Kidney (tissue), 14 donors: ENCODE results near the gene PRKAB1. TPM values are rescaled to one million over a fixed set of nuclear protein-coding genes. Genes with fewer than 3 reads are reported as not detected.
A peak's percentile ranks its signal among the peaks of the same experiment; 100 is the strongest.

Source experiments
- DNase-seq, 5 donors: peaks; one replicate each; pipeline ENCODE4 v3.0.0-alpha.2; 2013 to 2020
- FAIRE-seq: peaks from 2 replicates; lab custom pipeline; 2012; peaks lifted over from hg19 to GRCh38; lab: Jason Lieb, UNC
- H3K27ac ChIP-seq, 2 donors: one replicate each; pipeline ENCODE4 v1.7.0; 2013; ENCODE audit warnings: low read depth in 2 of 2, low read length in 2 of 2, inconsistent platforms in 1 of 2
- H3K27me3 ChIP-seq: one replicate; pipeline ENCODE4 v1.7.1; 2013; ENCODE audit warnings: low read length, inconsistent platforms; ENCODE audit not compliant: control insufficient read depth, insufficient read depth
- H3K36me3 ChIP-seq, 3 donors: one replicate each; pipeline versions ENCODE4 v1.7.0 to v1.7.1; 2013; ENCODE audit warnings: low read length in 3 of 3, control low read depth in 1 of 3, inconsistent platforms in 1 of 3; ENCODE audit not compliant: insufficient read depth in 3 of 3, control insufficient read depth in 2 of 3
- H3K4me1 ChIP-seq, 3 donors: one replicate each; pipeline versions ENCODE4 v1.7.0 to v1.7.1; 2013; ENCODE audit warnings: low read length in 3 of 3, inconsistent platforms in 1 of 3, low read depth in 1 of 3; ENCODE audit not compliant: control insufficient read depth in 2 of 3, insufficient read depth in 2 of 3
- H3K4me3 ChIP-seq, 3 donors: one replicate each; pipeline versions ENCODE4 v1.7.0 to v1.8.1; 2013; ENCODE audit warnings: low read length in 3 of 3, control low read depth in 1 of 3, inconsistent platforms in 1 of 3
- H3K9ac ChIP-seq, 3 donors: one replicate each; pipeline versions ENCODE4 v1.7.0 to v1.7.1; 2013; ENCODE audit warnings: low read length in 3 of 3, control low read depth in 1 of 3, inconsistent platforms in 1 of 3
- H3K9me3 ChIP-seq, 3 donors: one replicate each; pipeline versions ENCODE4 v1.7.0 to v1.7.1; 2013; ENCODE audit warnings: low read length in 3 of 3, control low read depth in 1 of 3, inconsistent platforms in 1 of 3; ENCODE audit not compliant: control insufficient read depth in 2 of 3, insufficient read depth in 1 of 3
- CTCF ChIP-seq: IDR thresholded peaks from 3 replicates; pipeline ENCODE4 v1.5.1; 2012; ENCODE audit warnings: mild to moderate bottlenecking, moderate library complexity, borderline replicate concordance; ENCODE audit not compliant: insufficient read depth; ENCODE audit errors: extremely low read depth
- intact Hi-C: fragments of 100-400 bp; cut with DNase I; formaldehyde crosslinking; loops from one replicate; pipeline ENCODE4 v1.11.1; 2022
- polyA plus RNA-seq: library from polyadenylated mRNA; stranded (reverse); fragments of 350-450 nt; fragmentation: Illumina TruSeq; extraction: RNeasy Lipid Tissue Mini Kit (QIAGEN cat#74804); gene quantifications from one replicate; pipeline ENCODE4 v1.2.3, GENCODE V29; 2014; ENCODE audit warnings: low read depth, low replicate concordance; ENCODE audit not compliant: insufficient read depth
- total RNA-seq: library from RNA; stranded (reverse); fragmentation: NEBNext Ultra II Directional; extraction: Animal tissue kit (Norgen Biotek cat#: 25700); gene quantifications from one replicate; pipeline ENCODE4 v1.2.1, GENCODE V29; 2021
- donor health status: control.
- donor health status: control.
- donor health status: control.
- donor health status: control.
- donor health status: control.
- donor health status: DM: yes; HTN: yes; CAD: no.
- donor health status: Normal renal cell carcinoma (clear cell type).

The PRKAB1 gene
- total and polyA plus RNA-seq, 2 donors from 2014 or later = 79.9 to 165 TPM

GRCh38 chr12:119727600-119728443 is 59.9 kb downstream of the PRKAB1 start:
- Histone ChIP-seq H3K9ac (peak overlapping the region in 1 of 3 donors; percentile 9), H3K4me1 (peaks cover 0 to 7% (median 5%) of the 10 kb centered on the region in 3 donors)

GRCh38 chr12:119728444-119728745 is 60.5 kb downstream of the PRKAB1 start:
- H3K27ac ChIP-seq = peak overlapping the region; percentile 23 to 41
- peaks cover 0 to 5% (median 0%) of the 10 kb centered on the region in 3 donors for H3K36me3 ChIP-seq
- intact Hi-C loops = no loop called here
- H3K27me3 ChIP-seq = no peaks in the 10 kb centered on the region
- peak overlapping the region in 1 of 3 donors; percentile 9 for H3K9ac ChIP-seq
- peaks cover 0 to 7% (median 5%) of the 10 kb centered on the region in 3 donors for H3K4me1 ChIP-seq
- no peak for DNase-seq
- no peaks in the 10 kb centered on the region for H3K9me3 ChIP-seq
- no peak overlapping the region for H3K4me3 ChIP-seq
- TF ChIP-seq CTCF = no peak
- FAIRE-seq = no peak

More at GRCh38 chr12:119727600-119728443, 59.9 kb downstream of the PRKAB1 start:
- TF ChIP-seq CTCF = no peak
- H3K9me3 ChIP-seq = no peaks in the 10 kb centered on the region
- peak overlapping the region; percentile 41 to 48 for H3K27ac ChIP-seq
- no peak overlapping the region for H3K4me3 ChIP-seq
- peaks cover 0 to 5% (median 0%) of the 10 kb centered on the region in 3 donors for H3K36me3 ChIP-seq
- intact Hi-C loops = no loop called here
- DNase-seq (no peak), FAIRE-seq (no peak)
- H3K27me3 ChIP-seq = no peaks in the 10 kb centered on the region

- DNase-seq = no peak
- FAIRE-seq = no peak
- H3K36me3 ChIP-seq = peaks cover 0 to 14% (median 0%) of the 10 kb centered on the region in 3 donors
- H3K9ac ChIP-seq = no peak overlapping the region
- no peak overlapping the region for H3K4me3 ChIP-seq
- no peaks in the 10 kb centered on the region for H3K27me3 ChIP-seq
- H3K9me3 ChIP-seq = no peaks in the 10 kb centered on the region
- H3K4me1 ChIP-seq = peaks cover 0 to 7% (median 5%) of the 10 kb centered on the region in 3 donors
- no peak overlapping the region for H3K27ac ChIP-seq
- TF ChIP-seq CTCF = no peak
- intact Hi-C loops = no loop called here
Measured at GRCh38 chr12:119729871-119730270, 61.9 kb downstream of the PRKAB1 start.
